ENCODE data around the gene ATP6V1C2.

The ATP6V1C2 gene, protein sequence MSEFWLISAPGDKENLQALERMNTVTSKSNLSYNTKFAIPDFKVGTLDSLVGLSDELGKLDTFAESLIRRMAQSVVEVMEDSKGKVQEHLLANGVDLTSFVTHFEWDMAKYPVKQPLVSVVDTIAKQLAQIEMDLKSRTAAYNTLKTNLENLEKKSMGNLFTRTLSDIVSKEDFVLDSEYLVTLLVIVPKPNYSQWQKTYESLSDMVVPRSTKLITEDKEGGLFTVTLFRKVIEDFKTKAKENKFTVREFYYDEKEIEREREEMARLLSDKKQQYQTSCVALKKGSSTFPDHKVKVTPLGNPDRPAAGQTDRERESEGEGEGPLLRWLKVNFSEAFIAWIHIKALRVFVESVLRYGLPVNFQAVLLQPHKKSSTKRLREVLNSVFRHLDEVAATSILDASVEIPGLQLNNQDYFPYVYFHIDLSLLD

DNA sequence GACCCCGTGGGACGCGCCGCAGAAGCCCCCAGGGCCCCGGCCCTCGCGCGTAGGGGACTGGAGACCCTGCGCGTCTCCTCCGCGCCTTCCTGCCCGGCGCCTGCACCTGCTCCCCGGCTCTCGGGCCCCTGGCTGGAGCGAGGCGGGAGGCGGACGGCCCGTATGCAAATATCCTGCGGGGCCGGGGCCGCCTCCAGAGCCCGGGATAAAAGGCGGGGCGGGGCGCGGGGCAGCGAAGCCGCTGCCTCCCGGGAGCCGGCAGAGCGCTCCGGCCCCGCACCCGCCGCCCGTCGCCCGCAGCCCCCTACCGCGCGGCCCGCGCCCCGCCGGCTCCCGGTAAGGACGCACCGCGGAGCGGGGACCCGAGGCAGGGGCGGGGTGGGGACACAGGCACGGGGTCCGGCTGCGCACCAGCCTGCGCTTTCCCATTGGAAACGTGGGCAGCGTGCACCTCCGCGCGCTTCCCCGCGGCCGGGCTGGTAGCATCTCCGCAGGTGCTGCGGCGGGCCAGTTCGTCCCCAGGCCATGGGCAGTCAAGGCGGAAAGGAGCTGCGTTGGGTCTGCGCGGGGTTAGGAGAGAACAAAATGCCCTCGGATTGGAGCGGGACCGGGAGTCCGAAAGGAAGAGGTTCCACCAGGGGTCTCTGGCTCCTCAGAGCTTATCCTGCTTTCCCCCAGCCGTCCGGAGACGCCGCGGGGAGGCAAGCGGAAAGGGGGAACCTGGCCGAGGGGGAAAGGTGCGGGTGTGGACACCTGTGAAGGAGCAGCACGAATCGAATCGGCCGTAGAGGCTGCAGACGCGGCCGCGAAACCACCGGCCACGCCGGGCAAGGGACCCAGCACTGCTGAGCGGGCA, at the start of gene ATP6V1C2:
Gene ATP6V1C2, plus strand, starts transcription at position 235 of the 856 bp plus-strand sequence. CDS start 1,220 bp downstream, outside the sequence.
- DNase-seq (ENCODE audit: low read depth, low spot score), result no peak

DNA sequence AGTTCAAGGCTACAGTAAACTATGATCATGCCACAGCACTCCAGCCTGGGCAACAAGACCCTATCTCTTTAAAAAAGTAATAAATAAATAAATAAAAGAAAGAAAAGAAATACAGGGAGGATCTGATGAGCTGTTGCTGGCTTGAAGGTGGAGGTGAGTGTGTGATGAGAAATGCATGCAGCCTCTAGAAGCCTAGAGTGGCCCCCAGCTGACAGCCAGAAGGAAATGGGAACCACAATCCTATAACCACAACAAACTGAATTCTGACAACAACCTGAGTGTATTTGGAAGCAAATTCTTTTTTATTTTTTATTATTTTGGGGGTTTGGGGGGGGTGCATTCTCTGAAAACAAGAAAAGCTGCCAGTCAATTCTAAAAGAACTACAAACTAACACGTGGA, 46.3 kb upstream of the ATP6V1C2 start:
- DNase-seq (ENCODE audit: low read depth, low spot score), result no peak

DNA sequence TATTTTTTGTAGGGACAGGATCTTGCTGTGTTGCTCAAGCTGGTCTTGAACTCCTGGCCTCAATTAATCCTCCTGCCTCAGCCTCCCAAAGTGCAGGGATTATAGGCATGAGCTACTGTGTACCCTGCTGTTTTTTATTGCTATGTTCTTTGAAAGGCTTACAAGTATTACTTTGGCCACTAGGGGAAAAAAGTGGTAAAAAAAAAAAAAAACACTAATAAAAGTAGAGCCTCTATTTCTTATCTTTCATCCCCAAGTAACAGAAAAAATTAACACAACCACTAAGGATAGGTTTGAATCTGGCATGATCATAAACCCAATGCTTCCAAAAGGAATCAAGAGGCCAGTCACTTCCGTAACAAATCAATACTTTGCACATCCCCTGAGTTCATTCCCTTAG, 43.2 kb upstream of the ATP6V1C2 start:
- no peak for DNase-seq (ENCODE audit: low read depth, low spot score)

DNA sequence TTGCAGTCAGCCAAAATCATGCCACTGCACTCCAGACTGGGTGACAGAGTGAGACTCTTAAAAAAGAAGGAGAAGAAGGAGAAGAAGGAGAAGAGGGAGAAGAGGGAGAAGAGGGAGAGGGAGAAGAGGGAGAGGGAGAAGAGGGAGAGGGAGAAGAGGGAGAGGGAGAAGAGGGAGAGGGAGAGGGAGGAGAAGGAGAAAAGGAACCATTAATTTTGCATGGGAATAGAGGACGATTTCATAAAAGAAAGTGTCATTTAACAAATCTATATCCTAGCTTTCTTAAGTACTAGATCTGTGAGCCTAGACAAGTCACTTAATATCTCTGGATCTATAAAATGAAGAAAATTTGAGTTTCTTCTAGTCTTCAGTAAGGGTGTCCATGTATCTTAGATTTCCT, 41.2 kb upstream of the ATP6V1C2 start:
- no peak for DNase-seq (ENCODE audit: low read depth, low spot score)

DNA sequence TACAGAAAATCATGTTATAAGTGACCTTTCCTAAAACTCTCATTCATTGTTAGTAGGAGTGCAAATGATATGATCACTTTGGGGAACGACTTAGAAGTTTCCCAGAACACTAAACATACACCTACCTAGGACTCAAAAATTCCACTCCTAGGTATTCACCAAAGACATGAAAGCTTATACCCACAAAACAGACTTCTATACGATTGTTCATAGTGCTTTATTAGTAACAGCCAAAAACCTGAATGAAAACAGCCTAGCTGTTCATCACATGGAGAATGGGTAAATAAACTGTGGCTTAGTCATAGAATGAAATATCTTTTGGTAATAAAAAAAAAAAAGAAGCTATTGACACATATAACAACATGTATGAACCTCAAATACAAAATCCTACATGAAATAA, 40.5 kb upstream of the ATP6V1C2 start:
- no peak for DNase-seq (ENCODE audit: low read depth, low spot score)

DNA sequence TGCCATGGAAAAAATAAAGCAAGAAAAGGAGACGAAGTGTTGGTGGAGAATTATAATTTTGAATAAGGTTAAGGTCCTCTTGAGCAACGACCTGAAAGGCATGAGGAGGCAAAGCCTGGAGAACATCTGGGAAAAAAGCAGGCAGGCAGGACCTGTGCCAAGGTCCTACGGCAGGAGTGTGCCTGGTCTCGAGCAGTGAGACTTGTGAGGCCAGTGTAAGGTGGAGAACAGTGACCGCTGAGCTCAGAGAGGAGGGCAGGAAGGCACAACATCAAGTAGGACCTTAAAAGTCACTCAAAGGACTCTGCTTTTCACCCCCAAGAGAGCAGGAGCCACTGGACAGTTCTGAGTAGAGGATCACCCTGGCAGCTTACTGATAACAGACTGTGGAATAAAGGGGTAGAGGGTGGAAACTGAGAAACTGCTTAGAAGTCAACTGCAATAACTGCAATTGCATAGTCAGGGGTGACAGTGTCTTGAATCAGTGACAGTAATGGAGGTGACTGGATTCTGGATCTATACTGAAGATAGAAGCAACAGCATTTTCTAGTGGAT, 35.2 kb upstream of the ATP6V1C2 start:
- no peak for DNase-seq (ENCODE audit: low read depth, low spot score)

DNA sequence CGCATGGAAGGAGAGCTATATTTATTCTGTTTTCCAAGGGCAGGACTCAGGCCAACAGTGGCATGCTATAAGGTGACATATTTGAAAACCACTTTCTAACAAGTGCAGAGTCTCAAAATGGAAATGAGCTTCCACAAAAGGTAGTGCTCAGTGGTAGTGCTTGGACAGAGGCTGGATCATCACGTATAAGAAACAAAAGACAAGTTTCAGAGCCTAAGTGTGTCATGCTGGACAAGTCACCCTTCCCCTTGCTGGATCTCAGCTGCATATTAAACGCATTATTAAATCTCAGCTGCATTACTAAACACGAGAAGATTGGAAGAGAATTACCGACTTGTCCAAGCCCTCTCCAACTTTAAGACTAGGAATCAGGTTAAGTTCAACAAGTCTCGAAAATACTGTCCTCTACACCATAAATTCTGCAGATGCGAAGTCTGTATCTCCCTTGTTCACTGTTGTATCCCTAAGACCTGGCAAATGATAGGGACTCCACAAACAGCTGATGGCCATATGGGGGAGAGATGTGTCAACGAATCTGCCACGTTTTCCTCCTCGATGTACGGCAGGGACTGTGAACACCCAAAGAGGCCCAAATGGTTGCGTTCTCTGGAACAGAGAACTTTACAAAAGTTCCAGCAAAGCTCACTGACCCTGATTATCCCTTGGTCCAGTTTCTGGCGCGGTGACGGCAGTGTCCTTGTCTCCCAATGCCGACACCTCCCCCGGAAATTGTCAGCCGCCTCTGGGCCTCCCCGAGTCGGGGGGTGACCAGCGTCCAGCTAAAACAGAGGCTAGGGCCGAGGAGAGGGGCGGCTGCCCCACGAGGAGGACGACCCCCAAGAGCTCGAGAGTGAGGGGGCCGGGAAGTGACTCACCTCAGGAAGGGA, 32.3 kb upstream of the ATP6V1C2 start:
- no peak for DNase-seq (ENCODE audit: low read depth, low spot score)

DNA sequence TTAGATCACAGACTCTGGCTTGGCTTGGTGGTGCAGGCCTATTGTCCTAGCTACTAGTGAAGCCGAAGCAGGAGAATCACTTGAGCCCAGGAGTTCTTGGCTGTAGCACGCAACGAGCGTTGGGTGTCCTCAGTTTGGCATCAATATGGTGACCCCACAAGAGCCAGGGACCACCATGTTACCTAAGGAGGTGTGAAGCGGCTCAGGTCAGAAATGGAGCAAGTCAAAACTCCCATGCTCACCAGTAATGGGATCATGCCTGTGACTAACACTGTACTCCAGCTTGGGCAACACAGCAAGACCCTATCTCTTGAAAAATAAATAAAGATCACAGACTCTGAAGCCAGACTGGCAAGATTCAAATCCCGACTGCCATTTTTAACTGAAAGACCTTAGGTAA, 29.9 kb upstream of the ATP6V1C2 start:
- DNase-seq (ENCODE audit: low read depth, low spot score), result no peak

DNA sequence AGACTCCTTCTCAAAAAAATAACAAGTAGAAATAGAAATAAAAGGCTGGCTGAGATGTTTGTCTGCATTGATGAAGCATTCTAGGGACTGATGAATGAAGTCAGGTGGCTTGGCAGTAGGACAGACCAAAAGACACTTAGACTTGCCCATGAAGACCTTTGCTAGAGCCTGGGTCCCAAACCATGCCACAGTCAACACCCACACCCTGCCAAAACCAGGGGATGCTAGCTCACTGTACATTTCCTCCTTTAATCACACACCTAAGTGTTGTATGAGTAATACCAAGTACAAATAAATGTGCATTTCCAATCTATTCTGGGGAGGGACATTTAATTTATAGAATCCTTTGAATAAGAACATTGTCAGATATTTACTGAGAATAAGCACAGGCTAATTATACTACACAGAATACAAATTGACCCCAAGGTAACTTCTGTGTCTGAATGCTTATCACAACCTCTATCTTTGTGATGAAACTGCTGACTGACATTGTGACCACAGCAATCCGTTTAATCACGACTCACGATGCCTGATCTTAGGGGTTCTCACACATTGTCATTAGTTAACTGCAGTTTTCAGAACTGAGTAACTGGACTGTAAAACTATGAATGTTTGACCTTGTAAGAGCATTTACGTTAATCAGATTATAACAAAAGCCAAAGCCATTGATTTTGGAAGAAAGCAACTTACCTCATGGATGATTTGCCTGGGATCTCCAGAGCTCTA, 21.2 kb upstream of the ATP6V1C2 start:
- DNase-seq (ENCODE audit: low read depth, low spot score), result no peak

DNA sequence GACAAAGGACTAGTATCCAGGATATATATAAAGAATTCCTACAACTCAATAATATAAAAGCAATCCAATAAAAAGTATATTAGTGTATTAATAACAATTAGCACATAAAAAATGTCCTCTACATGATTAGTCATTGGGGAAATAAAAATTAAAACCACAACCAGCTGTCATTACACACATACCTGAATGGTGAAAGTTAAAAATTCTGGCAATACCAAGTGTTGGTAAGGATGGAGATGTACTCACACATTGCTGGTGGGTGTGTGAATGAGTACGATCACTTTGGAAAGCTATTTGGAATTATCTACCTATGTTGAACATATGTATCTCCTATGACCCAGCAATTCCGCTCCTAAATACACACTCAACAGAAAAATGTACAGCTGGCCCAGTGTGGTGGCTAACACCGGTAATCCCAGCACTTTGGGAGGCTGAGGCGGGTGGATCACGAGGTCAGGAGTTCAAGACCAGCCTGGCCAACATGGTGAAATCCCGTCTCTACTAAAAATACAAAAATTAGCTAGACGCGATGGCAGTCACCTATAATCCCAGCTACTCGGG, 17.3 kb upstream of the ATP6V1C2 start:
- no peak for DNase-seq (ENCODE audit: low read depth, low spot score)

DNA sequence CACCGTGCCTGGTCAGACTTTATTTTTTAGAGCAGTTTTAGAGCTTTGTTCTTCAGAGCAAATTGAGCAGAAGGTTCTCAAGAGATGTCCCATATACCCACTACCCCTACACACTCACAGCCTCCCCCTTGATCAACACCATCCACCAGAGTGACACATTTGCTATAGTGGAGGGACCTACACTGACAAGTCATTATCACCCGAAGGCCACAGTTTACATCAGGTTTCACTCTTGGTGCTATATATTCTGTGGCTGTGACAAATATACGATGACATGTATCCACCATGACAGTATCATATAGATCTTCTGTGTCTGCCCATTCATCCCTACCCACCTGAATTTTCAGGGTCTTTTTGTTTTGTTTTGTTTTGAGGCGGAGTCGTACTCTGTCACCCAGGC, 15.4 kb upstream of the ATP6V1C2 start:
- no peak for DNase-seq (ENCODE audit: low read depth, low spot score)

DNA sequence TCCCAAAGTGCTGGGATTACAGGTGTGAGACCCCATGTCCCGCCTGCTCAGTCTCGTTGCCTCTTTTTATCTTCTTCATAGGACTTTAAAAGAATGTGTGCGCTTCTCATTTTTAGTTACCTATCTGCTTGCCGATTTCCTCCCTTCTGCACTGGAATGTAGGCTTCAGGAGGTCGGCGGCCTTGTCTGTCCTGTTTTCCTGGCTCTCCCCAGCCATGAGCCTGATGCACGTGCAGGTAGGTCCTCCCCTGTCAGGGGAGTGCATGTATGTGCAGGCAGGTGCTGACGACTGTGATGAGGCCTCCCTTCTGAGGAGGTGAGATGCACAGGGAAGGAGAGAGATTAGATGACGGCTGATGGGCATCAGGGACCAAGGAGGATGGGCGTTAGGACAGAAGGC, 13.6 kb upstream of the ATP6V1C2 start:
- DNase-seq (ENCODE audit: low read depth, low spot score), result no peak

DNA sequence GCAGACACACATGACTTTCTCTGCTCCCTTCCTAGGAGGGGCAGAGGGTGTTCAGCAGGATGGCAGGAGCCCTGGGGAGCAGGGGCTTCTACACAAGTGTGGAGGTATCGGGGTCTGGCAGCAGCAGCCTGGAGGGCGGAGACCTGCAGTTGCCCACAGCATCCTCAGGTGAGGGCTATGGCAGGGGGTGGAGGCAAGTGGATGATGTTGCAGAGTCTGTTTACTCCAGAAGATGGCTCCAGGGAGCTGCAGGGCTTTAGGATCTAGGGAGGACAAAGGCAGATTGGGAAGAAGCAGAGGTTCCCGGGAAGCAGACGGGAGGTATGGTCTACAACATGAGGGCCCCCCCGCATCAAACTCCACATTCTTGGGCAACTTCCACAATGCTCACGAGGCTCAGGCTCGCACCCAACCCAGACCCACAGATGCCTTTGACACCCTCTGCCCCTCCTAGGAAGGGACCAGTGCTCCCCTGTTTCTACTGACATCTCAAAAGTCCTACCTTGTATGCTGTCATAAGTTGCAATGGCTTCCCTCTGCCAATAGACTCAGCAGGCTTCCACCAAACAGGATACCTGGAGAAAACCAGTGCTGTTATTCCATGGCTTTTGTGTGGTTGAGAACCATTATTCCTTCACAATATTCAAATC, 12.0 kb upstream of the ATP6V1C2 start:
- DNase-seq (ENCODE audit: low read depth, low spot score), result no peak

DNA sequence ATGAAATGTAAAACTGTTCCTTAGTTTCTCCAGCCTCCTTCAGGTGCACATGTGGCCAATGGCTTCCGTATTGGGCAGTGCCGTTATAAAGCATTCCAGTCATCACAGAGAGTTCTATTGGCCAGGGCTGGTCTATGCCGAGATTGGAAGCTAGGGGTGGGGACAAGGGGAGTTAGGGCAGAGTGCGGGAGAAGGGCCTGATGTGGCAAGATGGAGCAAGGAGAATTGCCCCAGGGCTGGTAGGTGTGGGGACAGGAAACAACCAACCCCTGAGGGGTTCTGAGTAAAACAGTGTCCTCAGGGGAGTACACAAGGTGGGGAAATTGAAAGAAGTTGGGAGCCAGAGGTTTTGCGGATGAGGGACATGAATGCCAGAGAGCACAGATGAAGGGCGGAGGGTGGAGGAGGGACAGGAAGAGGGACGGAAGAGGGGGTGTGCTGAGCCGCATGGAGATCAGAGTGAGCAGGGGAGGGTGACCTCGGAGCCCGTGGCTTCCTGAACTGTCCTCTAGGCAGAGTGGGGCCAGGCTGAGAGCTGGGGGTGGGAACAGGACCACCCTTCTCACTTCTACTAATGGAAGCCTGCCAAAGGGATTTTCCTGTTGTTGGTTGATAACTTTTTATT, 9.1 kb upstream of the ATP6V1C2 start:
- no peak for DNase-seq (ENCODE audit: low read depth, low spot score)

DNA sequence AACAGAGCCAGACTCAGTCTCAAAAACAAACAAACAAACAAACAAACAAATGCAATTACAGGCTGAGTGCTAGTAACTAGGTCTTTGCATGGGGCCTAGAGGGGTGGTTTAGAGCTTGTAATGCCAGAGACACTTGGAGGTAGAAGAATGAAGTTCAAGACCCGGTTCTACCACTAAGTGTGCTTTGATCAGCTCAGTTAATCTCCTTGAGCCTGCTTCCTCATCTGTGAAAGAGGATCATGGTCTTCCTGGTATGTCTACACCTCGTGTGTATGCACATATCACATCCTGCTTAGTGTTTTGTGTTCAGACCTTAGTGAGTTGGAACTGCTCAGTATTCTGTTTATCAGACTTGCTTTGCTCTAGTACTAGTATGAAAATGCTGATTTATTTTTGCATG, 4.8 kb upstream of the ATP6V1C2 start:
- DNase-seq (ENCODE audit: low read depth, low spot score), result no peak

DNA sequence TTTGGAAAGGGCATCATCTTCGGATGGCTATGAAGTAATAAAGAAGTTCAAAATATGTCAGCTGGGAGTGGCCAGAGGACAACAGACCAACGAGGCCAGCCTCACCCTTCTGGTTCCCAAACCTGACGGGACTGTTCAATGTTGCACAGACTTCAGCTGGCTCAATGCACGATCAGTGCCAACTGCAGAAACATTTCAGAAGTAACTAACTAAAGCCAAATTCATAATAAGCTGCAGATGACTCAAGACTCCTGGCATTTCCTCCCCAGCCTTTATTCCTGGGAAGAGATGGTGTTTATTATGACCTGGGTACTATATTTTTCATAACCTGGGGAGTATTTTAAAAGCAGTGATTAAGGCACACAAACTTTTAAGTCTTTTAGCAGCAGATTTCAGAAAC, 3.8 kb upstream of the ATP6V1C2 start:
- peak; percentile 3 for DNase-seq (ENCODE audit: low read depth, low spot score)

DNA sequence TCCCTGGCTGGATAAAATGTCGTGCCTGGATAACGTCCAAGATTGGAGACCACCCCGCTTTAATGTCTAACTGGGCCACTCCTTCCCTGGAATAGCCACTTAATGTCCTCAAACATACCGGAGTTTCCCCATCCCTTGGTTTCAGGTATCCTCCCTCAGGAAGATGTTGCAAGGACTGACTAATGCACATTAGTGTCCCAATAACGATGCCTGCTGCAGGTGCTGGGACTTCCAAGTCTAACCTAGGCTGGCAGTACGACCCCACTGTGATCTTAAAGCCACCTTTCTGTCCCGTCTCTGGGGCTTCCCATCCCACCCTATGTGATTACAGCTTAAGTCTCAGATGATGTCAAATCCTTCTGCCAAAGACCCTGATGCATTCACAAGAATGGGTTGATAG, 1.1 kb upstream of the ATP6V1C2 start:
- DNase-seq (ENCODE audit: low read depth, low spot score), result no peak

DNA sequence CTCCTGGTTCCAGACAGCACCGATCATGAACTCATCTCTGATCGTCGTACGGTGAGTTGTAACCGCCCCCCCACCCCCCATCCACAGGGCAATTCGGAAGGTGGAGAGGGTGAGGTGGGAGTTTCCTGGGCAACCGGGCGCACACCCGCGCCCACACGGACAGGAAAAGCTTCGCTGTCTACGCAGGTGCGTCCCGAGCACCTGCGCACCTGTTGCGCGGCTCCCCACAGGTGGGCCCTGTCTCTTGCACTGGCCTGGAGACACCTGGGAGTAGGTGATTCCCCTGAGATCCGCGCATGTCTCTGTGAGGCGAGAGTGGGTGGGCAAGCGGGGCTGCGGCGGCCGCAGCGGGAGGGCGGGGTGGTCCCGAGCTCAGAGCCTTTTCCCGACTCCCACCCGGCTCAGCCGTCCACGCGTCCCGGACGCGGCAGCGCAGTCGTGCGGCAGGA, 459 bp upstream of the ATP6V1C2 start:
- DNase-seq (ENCODE audit: low read depth, low spot score), result no peak

DNA sequence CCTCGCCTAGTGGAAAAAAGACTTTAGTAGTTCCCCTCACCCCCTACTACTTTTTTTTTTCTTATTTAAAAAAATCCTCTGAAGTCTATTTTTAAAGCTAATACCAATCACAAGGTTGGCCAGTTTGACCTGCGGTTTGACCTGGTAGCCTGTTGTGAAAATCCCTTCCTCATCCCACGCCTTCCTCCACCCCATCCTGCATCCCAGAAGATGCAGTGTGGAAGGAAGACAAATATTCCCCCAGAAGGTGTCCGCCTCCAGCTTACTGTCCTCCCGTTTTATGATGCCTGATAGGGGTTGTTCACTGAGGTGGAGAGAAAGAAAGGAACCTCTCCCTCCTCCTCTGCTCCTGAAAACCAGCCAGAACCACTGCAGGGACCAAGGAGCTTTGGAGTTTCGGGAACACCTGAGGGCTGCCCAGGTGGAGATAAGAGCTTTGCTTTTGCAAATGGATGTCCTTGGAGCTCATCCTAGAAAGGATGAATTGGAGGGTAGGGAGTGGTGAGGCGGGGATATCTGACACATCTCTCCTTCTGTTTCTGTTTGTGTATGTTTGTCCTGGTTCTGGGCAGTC, 909 bp downstream of the ATP6V1C2 start:
- no peak for DNase-seq (ENCODE audit: low read depth, low spot score)

Measured in smooth muscle cell of the brain vasculature (primary cell).